Ectodermal cell (in vitro differentiated cells): Measurements from ENCODE around the gene HSFX3.
"Not testable (repeated sequence)": the region's sequence is repeated elsewhere in the genome, so short reads cannot be mapped to it uniquely, and the experiment has no call there.

Experiments used
- H3K27ac ChIP-seq: 2 replicates; pipeline ENCODE4 v1.7.0; 2013; ENCODE audit warnings: mild to moderate bottlenecking, low read depth, low read length; ENCODE audit not compliant: insufficient read depth, poor library complexity, severe bottlenecking
- H3K27me3 ChIP-seq: 2 replicates; pipeline ENCODE4 v1.7.0; 2013; ENCODE audit warnings: mild to moderate bottlenecking, low read length; ENCODE audit not compliant: insufficient read depth, control insufficient read depth, poor library complexity, severe bottlenecking
- H3K36me3 ChIP-seq: one replicate; pipeline ENCODE4 v1.7.0; 2013; ENCODE audit warnings: low read length; ENCODE audit not compliant: control insufficient read depth, insufficient read depth
- H3K4me1 ChIP-seq: one replicate; pipeline ENCODE4 v1.7.0; 2013; ENCODE audit warnings: low read length; ENCODE audit not compliant: control insufficient read depth, insufficient read depth
- H3K4me3 ChIP-seq: 2 replicates; pipeline ENCODE4 v1.7.0; 2013; ENCODE audit warnings: low read depth, low read length, control low read depth; ENCODE audit not compliant: insufficient read depth
- H3K9me3 ChIP-seq: 2 replicates; pipeline ENCODE4 v1.7.0; 2013; ENCODE audit warnings: mild to moderate bottlenecking, low read length, moderate library complexity; ENCODE audit not compliant: control insufficient read depth
- WGBS, 2 experiments: methylation state at CpG; one replicate each; pipeline ENCODE4 v1.1.7; 2013; ENCODE audit warnings: missing lambda C conversion rate in 2 of 2; 5-methylcytosine and 5-hydroxymethylcytosine counted together

HSFX3 gene

GRCh38 chrX:149569770-149570169 lies 20.0 kb upstream of the HSFX3 start:
- WGBS, 2 experiments = 88 to 92% methylated on average over 2 of the region's 2 CpGs
- Histone ChIP-seq H3K27me3 (no peaks in the 10 kb centered on the region), H3K9me3 (no peaks in the 10 kb centered on the region), H3K27ac (no peak overlapping the region), H3K4me3 (no peak overlapping the region), H3K4me1 (peaks cover 4% of the 10 kb centered on the region), H3K36me3 (no peaks in the 10 kb centered on the region)

DNA sequence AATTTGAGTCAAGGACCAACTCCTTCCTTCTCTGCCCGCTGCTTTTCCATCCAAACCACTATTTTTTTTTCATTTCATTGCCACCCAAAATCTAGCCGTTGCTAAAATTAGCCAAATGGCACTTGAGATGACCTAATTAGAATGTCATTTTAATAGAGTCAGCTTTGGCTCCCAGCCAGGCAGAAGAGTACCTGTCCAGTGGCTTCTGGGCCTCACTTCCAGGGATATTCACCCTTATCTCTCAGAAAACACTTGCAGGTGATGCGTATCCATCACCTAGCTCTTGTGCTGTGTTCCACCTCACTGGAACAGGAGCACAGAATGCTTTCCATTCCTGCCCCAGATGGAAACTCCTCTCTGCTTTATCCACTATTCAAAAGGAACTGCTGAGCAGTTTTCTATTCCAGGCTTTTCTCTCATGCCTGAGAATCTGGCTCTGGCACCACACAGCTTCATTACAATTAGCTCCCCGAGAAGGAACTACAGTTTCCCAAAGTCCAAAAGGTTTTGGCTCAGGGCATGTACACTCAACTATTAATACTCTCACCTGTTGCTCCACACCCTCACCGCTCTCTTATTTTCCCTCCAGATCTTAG lies 19.1 kb upstream of the HSFX3 start:
- no peak overlapping the region for H3K4me3 ChIP-seq
- H3K9me3 ChIP-seq = no peaks in the 10 kb centered on the region
- H3K27ac ChIP-seq = no peak overlapping the region
- H3K36me3 ChIP-seq = no peaks in the 10 kb centered on the region
- H3K27me3 ChIP-seq = no peaks in the 10 kb centered on the region
- peaks cover 4% of the 10 kb centered on the region for H3K4me1 ChIP-seq
- WGBS, 2 experiments = 86 to 89% methylated on average over 4 to 5 of the region's 5 CpGs

- Histone ChIP-seq H3K27me3 (no peaks in the 10 kb centered on the region), H3K9me3 (no peaks in the 10 kb centered on the region), H3K4me3 (no peak overlapping the region), H3K27ac (no peak overlapping the region), H3K4me1 (peaks cover 4% of the 10 kb centered on the region), H3K36me3 (no peaks in the 10 kb centered on the region)
- WGBS, 2 experiments = 82 to 85% methylated on average over 7 of the region's 7 CpGs
Observed at GRCh38 chrX:149567621-149568417, 18.1 kb upstream of the HSFX3 start.

DNA sequence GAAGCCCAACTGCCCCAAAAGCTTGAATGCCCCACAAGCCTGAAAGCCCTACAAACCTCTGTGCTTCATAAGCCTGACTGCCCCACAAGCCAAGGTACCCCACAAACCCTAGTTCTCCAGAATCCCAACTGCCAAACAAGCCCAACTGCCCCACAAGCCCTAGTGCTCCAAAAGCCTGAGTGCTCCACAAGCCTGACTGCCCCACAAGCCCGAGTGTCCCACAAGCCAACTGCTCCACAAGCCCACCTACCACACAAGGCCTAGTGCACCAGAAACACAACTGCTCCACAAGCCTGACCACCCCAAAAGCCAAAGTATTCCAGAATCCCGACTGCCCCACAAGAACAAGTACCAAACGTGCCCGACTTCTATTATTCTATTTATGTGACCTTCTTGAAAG lies 13.6 kb upstream of the HSFX3 start:
- no peaks in the 10 kb centered on the region for H3K9me3 ChIP-seq
- WGBS, 2 experiments = 86 to 98% methylated on average over 3 to 4 of the region's 4 CpGs

DNA sequence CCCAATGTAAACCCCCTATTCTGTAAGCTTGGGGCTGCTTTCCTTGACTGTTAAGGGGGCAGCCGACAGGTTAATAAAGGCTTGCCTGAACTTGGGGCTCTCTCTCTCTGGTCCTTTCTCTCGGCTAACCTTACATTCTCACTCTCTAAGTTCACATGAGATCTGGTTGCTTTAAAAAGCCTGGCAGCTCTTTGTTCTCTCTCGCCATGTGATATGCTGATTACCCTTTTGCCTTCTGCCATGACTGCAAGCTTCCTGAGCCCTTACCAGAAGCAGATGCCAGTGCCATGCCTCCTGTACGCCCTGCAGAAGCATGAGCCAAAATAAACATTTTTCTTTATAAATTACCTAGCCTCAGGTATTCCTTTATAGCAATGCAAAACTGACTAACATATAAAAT lies 5.5 kb upstream of the HSFX3 start:
- no CpG with 5 or more reads among the region's 4 CpGs for WGBS, 2 experiments
- H3K4me3 ChIP-seq, H3K27me3 ChIP-seq, H3K4me1 ChIP-seq, H3K9me3 ChIP-seq, H3K27ac ChIP-seq, H3K36me3 ChIP-seq: not testable (repeated sequence)

More for the DNA sequence above, 13.6 kb upstream of the HSFX3 start:
- H3K36me3 ChIP-seq = no peaks in the 10 kb centered on the region
- H3K27ac ChIP-seq = no peak overlapping the region
- no peaks in the 10 kb centered on the region for H3K27me3 ChIP-seq
- no peaks in the 10 kb centered on the region for H3K4me1 ChIP-seq
- no peak overlapping the region for H3K4me3 ChIP-seq

DNA sequence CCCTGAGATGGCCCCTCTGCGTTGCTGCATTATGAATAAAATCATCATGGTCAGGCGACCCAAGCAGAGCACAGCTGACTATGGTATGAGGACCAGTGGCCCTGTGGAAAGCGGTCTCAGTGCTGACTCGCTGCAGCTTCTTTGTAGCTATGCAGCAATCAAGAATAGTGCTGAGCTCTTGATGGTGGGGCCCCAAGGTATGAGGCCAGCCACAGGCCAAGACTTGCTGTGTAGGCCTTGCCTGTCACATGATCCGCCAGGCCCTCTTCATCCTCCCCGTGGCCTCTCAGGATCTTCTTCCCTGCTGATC lies 2.2 kb upstream of the HSFX3 start:
- not testable (repeated sequence) for H3K4me3 ChIP-seq, H3K9me3 ChIP-seq, H3K27ac ChIP-seq, H3K27me3 ChIP-seq, H3K36me3 ChIP-seq, H3K4me1 ChIP-seq
- WGBS, 2 experiments = no CpG with 5 or more reads among the region's 6 CpGs

DNA sequence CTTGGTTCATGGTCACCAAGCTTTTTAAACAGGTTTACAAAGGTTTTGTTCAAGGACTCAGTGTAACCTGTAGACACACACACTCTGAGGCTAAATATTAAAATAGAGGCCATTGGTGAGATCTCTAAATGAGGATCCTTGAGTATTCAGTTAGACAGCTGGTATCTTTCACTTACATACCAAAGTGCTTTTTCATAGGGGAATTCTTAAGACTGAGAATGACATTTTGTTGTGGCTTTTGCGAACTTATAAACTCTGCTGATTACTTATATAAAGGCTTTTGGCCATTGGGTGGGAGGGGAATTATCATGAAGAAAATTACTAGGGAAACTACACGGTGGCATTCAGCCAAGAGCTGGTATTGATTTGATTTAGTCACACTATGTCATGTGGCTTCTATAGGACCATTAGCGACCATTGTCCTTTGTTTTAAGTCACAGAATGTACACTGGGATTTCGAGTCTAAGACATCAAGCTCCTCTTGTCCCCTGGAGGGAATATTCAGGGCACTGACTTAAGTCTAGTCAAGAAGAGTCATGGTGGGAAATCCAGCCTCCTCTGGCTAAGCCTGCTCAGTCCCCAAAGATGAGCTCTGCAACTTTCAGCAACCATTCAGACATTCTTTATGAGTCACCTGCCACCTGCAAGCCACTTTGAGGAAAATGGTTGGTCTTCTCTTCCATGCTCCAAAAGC lies 1.7 kb upstream of the HSFX3 start:
- H3K27me3 ChIP-seq, H3K36me3 ChIP-seq, H3K4me1 ChIP-seq, H3K27ac ChIP-seq, H3K9me3 ChIP-seq, H3K4me3 ChIP-seq: not testable (repeated sequence)
- no CpG with 5 or more reads among the region's 4 CpGs for WGBS, 2 experiments

DNA sequence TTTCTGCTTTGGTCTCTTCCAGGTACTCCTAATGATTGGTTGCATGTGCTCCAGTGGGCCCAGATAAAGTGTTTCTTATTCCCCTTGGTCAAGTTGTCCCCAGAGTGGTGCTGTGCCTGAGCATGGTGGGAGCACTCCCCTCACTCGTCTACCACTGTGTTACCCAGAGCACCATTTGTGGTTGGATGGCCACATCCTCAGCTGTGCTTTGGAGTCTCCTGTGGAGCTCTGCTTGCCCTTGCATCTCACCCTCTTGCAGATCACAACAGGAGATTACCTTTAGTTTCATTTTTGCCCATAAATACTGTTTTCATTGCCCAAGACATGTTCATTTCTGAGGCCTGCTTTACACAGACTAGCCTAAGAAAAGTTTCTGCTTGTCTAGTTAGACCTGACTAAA lies 730 bp upstream of the HSFX3 start:
- 100% methylated on average over 1 of the region's 1 CpG; no CpG with 5 or more reads in 1 of the 2 experiments for WGBS, 2 experiments

GRCh38 chrX:149547782-149548181 lies 1.9 kb downstream of the HSFX3 start:
- H3K4me3 ChIP-seq, H3K27ac ChIP-seq, H3K4me1 ChIP-seq, H3K36me3 ChIP-seq, H3K27me3 ChIP-seq, H3K9me3 ChIP-seq: not testable (repeated sequence)
- WGBS, 2 experiments = 83% methylated on average over 1 of the region's 3 CpGs; no CpG with 5 or more reads in 1 of the 2 experiments

More for the DNA sequence above, 730 bp upstream of the HSFX3 start:
- not testable (repeated sequence) for H3K27ac ChIP-seq, H3K27me3 ChIP-seq, H3K4me1 ChIP-seq, H3K9me3 ChIP-seq, H3K4me3 ChIP-seq, H3K36me3 ChIP-seq

- H3K36me3 ChIP-seq, H3K9me3 ChIP-seq, H3K4me1 ChIP-seq, H3K27me3 ChIP-seq, H3K4me3 ChIP-seq, H3K27ac ChIP-seq: not testable (repeated sequence)
- WGBS, 2 experiments = 80 to 100% methylated on average over 1 of the region's 1 CpG
Observed at GRCh38 chrX:149546962-149547361, 2.8 kb downstream of the HSFX3 start.
